T-helper 2 cell (primary cell): Measurements from ENCODE around the gene KDM2A.

ENCODE experiments used
- DNase-seq, 5 experiments: peaks; one replicate each; pipeline versions ENCODE4 v3.0.0 to v3.0.0-alpha.2; 2012 to 2022

The KDM2A gene

GRCh38 chr11:67273260-67273990, 154.4 kb downstream of the KDM2A start:
- peak in 1 of 5 experiments; percentile 3 for DNase-seq

- DNase-seq: peak in 1 of 5 experiments; percentile 3
Measured at GRCh38 chr11:67274768-67275605, 155.9 kb downstream of the KDM2A start.

- DNase-seq: peak in 2 of 5 experiments; percentile 8 to 64
Measured at GRCh38 chr11:67275606-67276409, 156.7 kb downstream of the KDM2A start.

GRCh38 chr11:67276781-67277230, 157.7 kb downstream of the KDM2A start:
- DNase-seq: peak in 1 of 5 experiments; percentile 65

DNA sequence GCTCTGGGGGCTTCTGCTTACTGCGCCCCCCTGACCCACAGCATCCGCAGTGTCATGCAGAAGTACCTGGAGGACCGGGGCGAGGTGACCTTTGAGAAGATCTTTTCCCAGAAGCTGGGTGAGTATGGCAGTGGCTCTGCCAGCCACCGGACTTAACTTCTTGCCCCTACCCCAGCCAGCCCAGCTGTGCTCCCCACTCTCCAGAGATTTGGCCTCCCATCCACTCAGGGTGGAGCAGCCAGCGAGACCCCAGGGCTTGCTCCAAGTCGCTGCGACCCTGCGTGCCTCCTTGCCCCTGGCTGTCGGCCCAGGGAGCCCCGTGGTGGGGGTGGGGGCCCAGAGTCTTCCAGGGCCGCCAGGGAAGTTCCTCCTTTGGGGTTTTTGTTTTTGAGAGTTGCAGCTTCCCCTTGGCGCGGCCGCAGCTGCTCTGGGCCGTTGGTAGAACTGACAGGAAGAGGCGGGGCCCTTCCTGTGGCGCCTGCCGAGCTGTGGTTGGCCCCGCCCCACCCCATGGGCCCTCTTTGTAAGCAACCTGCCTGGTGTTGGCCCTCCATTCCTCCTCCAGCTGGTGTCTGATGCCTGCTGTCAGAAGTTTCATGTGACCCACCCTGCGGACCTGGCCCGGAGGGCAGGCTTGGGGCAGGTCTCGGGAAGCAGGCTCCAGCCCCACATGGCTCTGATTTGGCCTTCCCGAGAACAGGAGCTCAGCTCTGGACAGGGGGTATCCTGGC, 158.3 kb downstream of the KDM2A start:
- DNase-seq: peak; percentile 75 to 98 (median 89)

DNA sequence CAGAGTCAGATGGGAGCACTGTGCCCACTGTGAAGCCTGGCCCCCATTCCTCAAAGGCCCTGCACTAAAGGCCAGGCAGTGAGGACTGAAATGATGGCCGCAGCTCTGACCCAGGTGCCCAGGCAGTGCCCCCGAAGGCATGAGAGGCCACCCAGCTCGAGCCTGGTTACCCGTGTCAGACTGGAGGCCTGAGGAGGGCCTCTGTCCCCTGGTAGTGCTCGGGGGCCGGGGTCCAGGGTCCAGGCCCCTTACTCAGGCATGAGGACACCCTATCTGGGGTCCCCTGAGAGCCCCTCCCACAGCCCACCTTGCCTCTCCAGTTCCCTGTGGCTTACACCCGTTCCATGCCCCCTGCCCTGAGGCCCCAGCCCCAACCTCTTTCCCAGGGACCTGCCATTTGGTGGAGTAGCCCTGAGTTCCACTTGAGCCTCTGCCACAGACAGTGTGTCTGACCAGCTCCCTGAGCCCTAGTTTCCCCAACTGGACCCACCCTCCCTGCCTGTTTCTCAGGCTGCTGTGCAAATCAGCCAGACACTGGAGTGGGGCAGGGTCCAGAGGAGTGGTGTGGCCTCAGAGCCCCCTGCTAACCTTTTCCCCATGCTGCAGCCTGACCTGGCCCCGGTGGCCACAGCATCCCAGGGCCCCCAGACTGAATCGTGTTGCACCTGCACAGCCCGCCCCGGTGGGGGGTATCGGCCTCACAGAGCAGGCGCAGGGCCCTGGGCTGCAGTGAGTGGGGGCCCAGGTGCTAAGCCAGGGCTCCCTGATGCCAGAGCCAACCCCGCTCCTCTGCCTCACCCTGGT, 159.3 kb downstream of the KDM2A start:
- no peak for DNase-seq

DNA sequence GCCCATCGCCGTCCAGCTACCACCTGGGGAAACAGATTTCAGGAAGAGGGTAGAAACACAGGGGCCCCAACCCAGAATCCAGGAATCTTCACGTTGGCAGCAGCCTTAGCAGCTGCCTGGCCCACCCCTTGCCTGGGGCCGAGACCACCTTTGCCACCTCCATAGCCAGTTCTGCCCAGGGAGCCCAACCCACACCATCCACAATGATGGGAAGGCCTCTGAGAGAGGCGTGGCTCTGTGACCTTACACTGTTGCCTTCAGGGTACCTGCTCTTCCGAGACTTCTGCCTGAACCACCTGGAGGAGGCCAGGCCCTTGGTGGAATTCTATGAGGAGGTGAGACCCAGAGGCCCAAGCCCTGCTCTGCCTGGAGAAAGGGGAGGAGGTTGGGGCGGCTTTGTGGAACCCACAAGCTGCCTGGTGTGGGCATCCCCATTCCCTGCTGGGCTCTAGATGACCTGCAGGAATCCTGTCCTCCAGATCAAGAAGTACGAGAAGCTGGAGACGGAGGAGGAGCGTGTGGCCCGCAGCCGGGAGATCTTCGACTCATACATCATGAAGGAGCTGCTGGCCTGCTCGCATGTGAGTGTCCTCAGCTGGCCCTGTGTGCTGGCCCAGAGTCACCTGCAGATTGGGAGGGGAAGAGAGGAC, 160.0 kb downstream of the KDM2A start:
- DNase-seq: no peak

- no peak for DNase-seq
Measured at GRCh38 chr11:67279589-67280340, 160.7 kb downstream of the KDM2A start.

- DNase-seq: no peak
Measured at GRCh38 chr11:67280341-67280787, 161.3 kb downstream of the KDM2A start.

DNA sequence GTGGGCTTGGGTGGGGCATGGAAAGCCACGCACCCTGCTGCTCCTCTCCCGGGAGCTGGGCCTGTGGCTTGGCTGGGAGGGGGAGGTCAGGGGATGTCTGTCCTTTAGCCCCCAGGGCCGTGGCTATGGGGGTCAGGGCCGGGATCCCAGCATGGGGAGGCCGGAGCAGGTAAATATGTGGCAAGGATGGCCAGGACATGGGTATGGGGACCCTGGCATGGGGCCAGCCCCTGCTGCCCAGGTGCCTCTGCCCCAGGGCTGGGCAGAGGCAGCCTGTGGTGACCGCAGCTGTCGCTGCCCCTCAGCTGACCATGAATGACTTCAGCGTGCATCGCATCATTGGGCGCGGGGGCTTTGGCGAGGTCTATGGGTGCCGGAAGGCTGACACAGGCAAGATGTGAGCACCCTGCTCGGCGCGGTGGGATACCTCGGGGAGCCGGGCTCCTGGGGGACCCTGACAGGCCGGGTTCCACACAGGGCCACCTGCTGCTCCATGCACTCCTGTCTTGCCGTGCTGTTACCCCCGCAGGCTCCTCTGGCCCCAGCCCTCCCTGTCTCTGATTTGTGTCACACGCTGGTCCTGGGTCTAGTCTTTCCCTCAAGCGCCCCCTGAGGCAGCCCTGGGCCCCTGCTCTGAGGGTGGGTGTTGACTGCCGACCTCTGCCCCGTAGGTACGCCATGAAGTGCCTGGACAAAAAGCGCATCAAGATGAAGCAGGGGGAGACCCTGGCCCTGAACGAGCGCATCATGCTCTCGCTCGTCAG, 161.9 kb downstream of the KDM2A start:
- no peak for DNase-seq

DNA sequence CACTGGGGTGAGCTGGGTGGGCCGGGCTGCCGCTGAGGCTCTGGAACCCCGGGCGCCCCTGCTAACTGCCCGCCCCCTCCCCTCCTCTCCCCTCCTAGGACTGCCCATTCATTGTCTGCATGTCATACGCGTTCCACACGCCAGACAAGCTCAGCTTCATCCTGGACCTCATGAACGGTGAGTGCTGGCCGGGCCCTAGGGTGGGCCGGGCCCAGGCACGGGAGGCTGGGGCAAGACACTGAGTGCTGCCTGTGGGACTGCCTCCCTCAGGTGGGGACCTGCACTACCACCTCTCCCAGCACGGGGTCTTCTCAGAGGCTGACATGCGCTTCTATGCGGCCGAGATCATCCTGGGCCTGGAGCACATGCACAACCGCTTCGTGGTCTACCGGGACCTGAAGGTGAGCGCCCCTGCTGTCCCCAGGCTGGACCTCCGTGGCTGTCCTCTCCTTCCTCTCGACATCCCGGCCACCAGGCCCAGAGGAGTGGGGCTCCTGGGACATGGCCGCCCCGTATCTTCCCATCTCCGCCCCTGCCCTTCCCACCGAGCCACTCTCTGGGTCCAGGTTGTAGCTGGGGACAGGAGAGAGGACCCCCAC, 162.6 kb downstream of the KDM2A start:
- DNase-seq: peak in 1 of 5 experiments; percentile 2

DNA sequence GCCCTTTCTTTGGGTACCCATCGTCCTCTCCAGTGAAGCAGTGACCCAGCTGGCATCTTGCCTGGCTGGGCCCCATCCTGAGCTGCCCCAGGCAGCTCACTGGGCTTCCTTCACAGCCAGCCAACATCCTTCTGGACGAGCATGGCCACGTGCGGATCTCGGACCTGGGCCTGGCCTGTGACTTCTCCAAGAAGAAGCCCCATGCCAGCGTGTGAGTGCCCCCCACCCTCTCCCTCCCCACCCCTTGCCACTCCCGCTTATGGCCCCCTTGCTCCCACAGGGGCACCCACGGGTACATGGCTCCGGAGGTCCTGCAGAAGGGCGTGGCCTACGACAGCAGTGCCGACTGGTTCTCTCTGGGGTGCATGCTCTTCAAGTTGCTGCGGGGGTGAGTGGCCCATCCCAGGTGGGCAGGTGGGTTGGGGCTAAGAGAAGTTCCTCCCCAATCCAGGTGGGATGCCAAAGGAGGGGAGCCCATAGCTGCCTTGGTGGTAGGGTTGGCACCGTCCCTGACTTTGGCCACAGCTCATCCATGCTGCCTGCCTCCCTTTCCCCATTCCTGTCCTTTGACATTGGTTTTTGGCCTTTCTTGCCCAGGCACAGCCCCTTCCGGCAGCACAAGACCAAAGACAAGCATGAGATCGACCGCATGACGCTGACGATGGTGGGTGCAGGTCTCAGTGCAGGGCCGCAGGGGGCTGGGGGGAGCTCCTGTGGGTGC, 163.3 kb downstream of the KDM2A start:
- DNase-seq: peak in 1 of 5 experiments; percentile 1

- DNase-seq: no peak
Measured at GRCh38 chr11:67282876-67283371, 163.9 kb downstream of the KDM2A start.

DNA sequence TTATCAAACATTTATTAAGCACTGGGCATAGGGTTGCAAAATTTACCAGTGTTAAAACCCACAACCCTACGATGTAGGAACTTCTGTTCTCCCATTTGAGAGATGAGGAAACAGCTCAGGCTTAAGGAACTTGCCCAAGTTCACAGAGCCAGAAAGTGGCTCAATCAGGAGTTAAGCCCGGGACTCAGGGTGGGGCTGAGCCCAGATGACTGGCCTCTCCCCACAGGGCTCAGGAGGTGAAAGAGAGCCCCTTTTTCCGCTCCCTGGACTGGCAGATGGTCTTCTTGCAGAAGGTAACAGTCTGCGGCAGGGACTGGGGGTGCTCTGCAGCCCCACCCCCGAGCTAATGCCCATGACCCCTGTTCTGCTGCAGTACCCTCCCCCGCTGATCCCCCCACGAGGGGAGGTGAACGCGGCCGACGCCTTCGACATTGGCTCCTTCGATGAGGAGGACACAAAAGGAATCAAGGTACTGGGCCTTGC, 164.5 kb downstream of the KDM2A start:
- DNase-seq: no peak

DNA sequence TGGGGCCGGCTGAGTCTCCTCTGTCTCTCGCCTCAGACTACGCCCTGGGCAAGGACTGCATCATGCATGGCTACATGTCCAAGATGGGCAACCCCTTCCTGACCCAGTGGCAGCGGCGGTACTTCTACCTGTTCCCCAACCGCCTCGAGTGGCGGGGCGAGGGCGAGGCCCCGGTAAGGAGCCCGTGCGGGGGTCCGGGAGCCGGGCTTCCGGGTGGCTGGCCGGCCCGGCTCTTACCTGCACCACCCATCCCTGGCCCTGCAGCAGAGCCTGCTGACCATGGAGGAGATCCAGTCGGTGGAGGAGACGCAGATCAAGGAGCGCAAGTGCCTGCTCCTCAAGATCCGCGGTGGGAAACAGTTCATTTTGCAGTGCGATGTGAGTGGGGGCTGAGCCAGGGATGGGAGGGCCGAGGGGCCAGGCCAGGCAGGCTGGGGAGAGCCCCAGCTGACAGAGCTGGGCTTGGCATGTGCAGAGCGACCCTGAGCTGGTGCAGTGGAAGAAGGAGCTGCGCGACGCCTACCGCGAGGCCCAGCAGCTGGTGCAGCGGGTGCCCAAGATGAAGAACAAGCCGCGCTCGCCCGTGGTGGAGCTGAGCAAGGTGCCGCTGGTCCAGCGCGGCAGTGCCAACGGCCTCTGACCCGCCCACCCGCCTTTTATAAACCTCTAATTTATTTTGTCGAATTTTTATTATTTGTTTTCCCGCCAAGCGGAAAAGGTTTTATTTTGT, 165.9 kb downstream of the KDM2A start:
- DNase-seq: no peak

DNA sequence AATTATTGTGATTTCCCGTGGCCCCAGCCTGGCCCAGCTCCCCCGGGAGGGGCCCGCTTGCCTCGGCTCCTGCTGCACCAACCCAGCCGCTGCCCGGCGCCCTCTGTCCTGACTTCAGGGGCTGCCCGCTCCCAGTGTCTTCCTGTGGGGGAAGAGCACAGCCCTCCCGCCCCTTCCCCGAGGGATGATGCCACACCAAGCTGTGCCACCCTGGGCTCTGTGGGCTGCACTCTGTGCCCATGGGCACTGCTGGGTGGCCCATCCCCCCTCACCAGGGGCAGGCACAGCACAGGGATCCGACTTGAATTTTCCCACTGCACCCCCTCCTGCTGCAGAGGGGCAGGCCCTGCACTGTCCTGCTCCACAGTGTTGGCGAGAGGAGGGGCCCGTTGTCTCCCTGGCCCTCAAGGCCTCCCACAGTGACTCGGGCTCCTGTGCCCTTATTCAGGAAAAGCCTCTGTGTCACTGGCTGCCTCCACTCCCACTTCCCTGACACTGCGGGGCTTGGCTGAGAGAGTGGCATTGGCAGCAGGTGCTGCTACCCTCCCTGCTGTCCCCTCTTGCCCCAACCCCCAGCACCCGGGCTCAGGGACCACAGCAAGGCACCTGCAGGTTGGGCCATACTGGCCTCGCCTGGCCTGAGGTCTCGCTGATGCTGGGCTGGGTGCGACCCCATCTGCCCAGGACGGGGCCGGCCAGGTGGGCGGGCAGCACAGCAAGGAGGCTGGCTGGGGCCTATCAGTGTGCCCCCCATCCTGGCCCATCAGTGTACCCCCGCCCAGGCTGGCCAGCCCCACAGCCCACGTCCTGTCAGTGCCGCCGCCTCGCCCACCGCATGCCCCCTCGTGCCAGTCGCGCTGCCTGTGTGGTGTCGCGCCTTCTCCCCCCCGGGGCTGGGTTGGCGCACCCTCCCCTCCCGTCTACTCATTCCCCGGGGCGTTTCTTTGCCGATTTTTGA, 166.8 kb downstream of the KDM2A start:
- DNase-seq: peak in 3 of 5 experiments; percentile 32 to 78 (median 68)
